WTC11 (cell line): Measurements from ENCODE around the gene JAZF1. TPM values are rescaled to one million over a fixed set of nuclear protein-coding genes. Genes with fewer than 3 reads are reported as not detected.

ENCODE experiments used
- ATAC-seq: fragments of 200-7000 bp; cut with Tn5 transposase; 2 replicates; pipeline ENCODE4 v1.10.0; 2021; ENCODE audit warnings: mild to moderate bottlenecking, moderate library complexity
- CTCF ChIA-PET: fragments of 300-600 bp; sonication (Branson Sonifier 250); formaldehyde crosslinking; loops from one replicate; lab custom pipeline; 2021; ENCODE audit warnings: antibody characterized with exemption; lab: Charles Lee
- POLR2A ChIA-PET: fragments of 350-600 bp; sonication (Branson Sonifier 250); formaldehyde crosslinking; loops from one replicate; lab custom pipeline; 2021; ENCODE audit warnings: antibody characterized with exemption; lab: Charles Lee
- DNase-seq: peaks from one replicate; pipeline ENCODE4 v3.0.0; 2021; ENCODE audit warnings: low spot score
- H3K27ac Mint-ChIP-seq: 2 replicates; pipeline ENCODE4 v1.8.0; 2021; ENCODE audit warnings: mixed read lengths
- H3K27me3 Mint-ChIP-seq: 2 replicates; pipeline ENCODE4 v1.8.0; 2021; ENCODE audit warnings: low read depth, mild to moderate bottlenecking, moderate library complexity, mixed read lengths
- H3K36me3 Mint-ChIP-seq: 2 replicates; pipeline ENCODE4 v1.8.0; 2021; ENCODE audit warnings: mixed read lengths
- H3K4me1 Mint-ChIP-seq: 2 replicates; pipeline ENCODE4 v1.8.0; 2022; ENCODE audit warnings: mixed read lengths
- H3K4me3 Mint-ChIP-seq: 2 replicates; pipeline ENCODE4 v1.8.0; 2021; ENCODE audit warnings: mild to moderate bottlenecking, moderate library complexity, mixed read lengths
- H3K9me3 Mint-ChIP-seq: 2 replicates; pipeline ENCODE4 v1.8.0; 2021; ENCODE audit warnings: mixed read lengths
- CREB1 ChIP-seq: sonication (generic); formaldehyde crosslinking; IDR thresholded peaks from 2 replicates; pipeline ENCODE4 v1.8.0; 2023; ENCODE audit warnings: mild to moderate bottlenecking, missing genetic modification reagents
- CREM ChIP-seq: sonication (generic); formaldehyde crosslinking; IDR thresholded peaks from 2 replicates; pipeline ENCODE4 v1.8.1; 2022; ENCODE audit warnings: mild to moderate bottlenecking, missing genetic modification reagents, moderate library complexity
- FOXJ3 ChIP-seq: sonication (generic); formaldehyde crosslinking; IDR thresholded peaks from 2 replicates; pipeline ENCODE4 v1.9.0; 2021; ENCODE audit warnings: missing genetic modification reagents, mild to moderate bottlenecking, borderline replicate concordance
- GABPB1 ChIP-seq: sonication (generic); formaldehyde crosslinking; IDR thresholded peaks from 2 replicates; pipeline ENCODE4 v1.8.1; 2023; ENCODE audit warnings: mild to moderate bottlenecking, missing genetic modification reagents
- NR2C2 ChIP-seq: sonication (generic); formaldehyde crosslinking; IDR thresholded peaks from 2 replicates; pipeline ENCODE4 v1.8.0; 2022; ENCODE audit warnings: mild to moderate bottlenecking, missing genetic modification reagents
- SOX15 ChIP-seq: fragments of 250-450 bp; sonication (Bioruptor Pico); IDR thresholded peaks from 2 replicates; pipeline ENCODE4 v1.9.0; 2021; ENCODE audit warnings: mild to moderate bottlenecking
- TEAD1 ChIP-seq: sonication (generic); formaldehyde crosslinking; IDR thresholded peaks from 2 replicates; pipeline ENCODE4 v1.8.0; 2022; ENCODE audit warnings: mild to moderate bottlenecking, missing genetic modification reagents
- ZNF121 ChIP-seq: sonication (generic); formaldehyde crosslinking; IDR thresholded peaks from 2 replicates; pipeline ENCODE4 v1.8.0; 2023; ENCODE audit warnings: missing genetic modification reagents
- ZNF219 ChIP-seq: sonication (generic); formaldehyde crosslinking; IDR thresholded peaks from 2 replicates; pipeline ENCODE4 v1.8.0; 2023; ENCODE audit warnings: missing genetic modification reagents, mild to moderate bottlenecking, borderline replicate concordance
- total RNA-seq: library from RNA; stranded (reverse); gene quantifications from 3 replicates; pipeline ENCODE4 v1.2.3, GENCODE V29; 2021
- TF ChIP-seq, protein P1 (sequence below): sonication (generic); formaldehyde crosslinking; conservative IDR thresholded peaks from 2 replicates; pipeline ENCODE4 v1.8.1; 2023; ENCODE audit warnings: mild to moderate bottlenecking, low read depth, missing genetic modification reagents, moderate library complexity
- TF ChIP-seq, protein P2 (sequence below): sonication (generic); formaldehyde crosslinking; IDR thresholded peaks from 2 replicates; pipeline ENCODE4 v1.8.0; 2022; ENCODE audit warnings: missing genetic modification reagents
- TF ChIP-seq, protein P3 (sequence below): sonication (generic); formaldehyde crosslinking; IDR thresholded peaks from 2 replicates; pipeline ENCODE4 v1.8.0; 2022; ENCODE audit warnings: mild to moderate bottlenecking, missing genetic modification reagents
- TF ChIP-seq, protein P4 (sequence below): fragments of 200-600 bp; IDR thresholded peaks from 2 replicates; pipeline ENCODE4 v1.8.0; 2022; ENCODE audit warnings: antibody characterized with exemption
- TF ChIP-seq, protein P5 (sequence below): sonication (generic); formaldehyde crosslinking; IDR thresholded peaks from 2 replicates; pipeline ENCODE4 v1.8.1; 2022; ENCODE audit warnings: missing genetic modification reagents, borderline replicate concordance
- TF ChIP-seq, protein P6 (sequence below): sonication (generic); formaldehyde crosslinking; IDR thresholded peaks from 2 replicates; pipeline ENCODE4 v1.8.0; 2023; ENCODE audit warnings: mild to moderate bottlenecking, missing genetic modification reagents
- TF ChIP-seq, protein P7 (sequence below): fragments of 250-450 bp; sonication (Bioruptor Pico); IDR thresholded peaks from 2 replicates; pipeline ENCODE4 v1.8.0; 2021; ENCODE audit warnings: mild to moderate bottlenecking

JAZF1 gene
- total RNA-seq, 1 experiment from 2014 or later: 19.0 TPM

DNA sequence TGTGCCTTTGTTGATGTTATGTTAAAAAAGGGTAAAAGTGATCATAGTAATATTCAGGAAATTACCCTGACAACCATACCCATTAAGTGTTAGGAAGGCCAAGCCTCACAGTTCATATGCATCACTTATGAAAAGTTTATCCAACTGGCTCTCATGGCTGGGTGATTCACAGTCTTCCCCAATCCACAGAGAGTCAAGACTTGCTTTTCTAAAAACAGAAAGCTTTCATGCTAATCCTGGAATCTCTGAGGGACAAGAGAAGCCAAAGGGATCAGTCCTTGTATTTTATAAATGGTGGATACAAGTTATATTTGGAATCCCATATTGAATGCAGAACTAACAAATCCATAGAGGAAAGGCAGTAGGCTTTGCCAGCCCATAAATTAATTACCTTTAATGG lies 218.3 kb downstream of the JAZF1 start (continued):
- TF ChIP-seq, protein P1, sequence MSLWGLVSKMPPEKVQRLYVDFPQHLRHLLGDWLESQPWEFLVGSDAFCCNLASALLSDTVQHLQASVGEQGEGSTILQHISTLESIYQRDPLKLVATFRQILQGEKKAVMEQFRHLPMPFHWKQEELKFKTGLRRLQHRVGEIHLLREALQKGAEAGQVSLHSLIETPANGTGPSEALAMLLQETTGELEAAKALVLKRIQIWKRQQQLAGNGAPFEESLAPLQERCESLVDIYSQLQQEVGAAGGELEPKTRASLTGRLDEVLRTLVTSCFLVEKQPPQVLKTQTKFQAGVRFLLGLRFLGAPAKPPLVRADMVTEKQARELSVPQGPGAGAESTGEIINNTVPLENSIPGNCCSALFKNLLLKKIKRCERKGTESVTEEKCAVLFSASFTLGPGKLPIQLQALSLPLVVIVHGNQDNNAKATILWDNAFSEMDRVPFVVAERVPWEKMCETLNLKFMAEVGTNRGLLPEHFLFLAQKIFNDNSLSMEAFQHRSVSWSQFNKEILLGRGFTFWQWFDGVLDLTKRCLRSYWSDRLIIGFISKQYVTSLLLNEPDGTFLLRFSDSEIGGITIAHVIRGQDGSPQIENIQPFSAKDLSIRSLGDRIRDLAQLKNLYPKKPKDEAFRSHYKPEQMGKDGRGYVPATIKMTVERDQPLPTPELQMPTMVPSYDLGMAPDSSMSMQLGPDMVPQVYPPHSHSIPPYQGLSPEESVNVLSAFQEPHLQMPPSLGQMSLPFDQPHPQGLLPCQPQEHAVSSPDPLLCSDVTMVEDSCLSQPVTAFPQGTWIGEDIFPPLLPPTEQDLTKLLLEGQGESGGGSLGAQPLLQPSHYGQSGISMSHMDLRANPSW (CRISPR knock-in tag): no peak
- TF ChIP-seq, protein P2, sequence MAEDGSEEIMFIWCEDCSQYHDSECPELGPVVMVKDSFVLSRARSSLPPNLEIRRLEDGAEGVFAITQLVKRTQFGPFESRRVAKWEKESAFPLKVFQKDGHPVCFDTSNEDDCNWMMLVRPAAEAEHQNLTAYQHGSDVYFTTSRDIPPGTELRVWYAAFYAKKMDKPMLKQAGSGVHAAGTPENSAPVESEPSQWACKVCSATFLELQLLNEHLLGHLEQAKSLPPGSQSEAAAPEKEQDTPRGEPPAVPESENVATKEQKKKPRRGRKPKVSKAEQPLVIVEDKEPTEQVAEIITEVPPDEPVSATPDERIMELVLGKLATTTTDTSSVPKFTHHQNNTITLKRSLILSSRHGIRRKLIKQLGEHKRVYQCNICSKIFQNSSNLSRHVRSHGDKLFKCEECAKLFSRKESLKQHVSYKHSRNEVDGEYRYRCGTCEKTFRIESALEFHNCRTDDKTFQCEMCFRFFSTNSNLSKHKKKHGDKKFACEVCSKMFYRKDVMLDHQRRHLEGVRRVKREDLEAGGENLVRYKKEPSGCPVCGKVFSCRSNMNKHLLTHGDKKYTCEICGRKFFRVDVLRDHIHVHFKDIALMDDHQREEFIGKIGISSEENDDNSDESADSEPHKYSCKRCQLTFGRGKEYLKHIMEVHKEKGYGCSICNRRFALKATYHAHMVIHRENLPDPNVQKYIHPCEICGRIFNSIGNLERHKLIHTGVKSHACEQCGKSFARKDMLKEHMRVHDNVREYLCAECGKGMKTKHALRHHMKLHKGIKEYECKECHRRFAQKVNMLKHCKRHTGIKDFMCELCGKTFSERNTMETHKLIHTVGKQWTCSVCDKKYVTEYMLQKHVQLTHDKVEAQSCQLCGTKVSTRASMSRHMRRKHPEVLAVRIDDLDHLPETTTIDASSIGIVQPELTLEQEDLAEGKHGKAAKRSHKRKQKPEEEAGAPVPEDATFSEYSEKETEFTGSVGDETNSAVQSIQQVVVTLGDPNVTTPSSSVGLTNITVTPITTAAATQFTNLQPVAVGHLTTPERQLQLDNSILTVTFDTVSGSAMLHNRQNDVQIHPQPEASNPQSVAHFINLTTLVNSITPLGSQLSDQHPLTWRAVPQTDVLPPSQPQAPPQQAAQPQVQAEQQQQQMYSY (CRISPR knock-in tag): no peak
- TF ChIP-seq, protein P3, sequence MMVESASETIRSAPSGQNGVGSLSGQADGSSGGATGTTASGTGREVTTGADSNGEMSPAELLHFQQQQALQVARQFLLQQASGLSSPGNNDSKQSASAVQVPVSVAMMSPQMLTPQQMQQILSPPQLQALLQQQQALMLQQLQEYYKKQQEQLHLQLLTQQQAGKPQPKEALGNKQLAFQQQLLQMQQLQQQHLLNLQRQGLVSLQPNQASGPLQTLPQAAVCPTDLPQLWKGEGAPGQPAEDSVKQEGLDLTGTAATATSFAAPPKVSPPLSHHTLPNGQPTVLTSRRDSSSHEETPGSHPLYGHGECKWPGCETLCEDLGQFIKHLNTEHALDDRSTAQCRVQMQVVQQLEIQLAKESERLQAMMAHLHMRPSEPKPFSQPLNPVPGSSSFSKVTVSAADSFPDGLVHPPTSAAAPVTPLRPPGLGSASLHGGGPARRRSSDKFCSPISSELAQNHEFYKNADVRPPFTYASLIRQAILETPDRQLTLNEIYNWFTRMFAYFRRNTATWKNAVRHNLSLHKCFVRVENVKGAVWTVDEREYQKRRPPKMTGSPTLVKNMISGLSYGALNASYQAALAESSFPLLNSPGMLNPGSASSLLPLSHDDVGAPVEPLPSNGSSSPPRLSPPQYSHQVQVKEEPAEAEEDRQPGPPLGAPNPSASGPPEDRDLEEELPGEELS: no peak
- TF ChIP-seq, protein P4, sequence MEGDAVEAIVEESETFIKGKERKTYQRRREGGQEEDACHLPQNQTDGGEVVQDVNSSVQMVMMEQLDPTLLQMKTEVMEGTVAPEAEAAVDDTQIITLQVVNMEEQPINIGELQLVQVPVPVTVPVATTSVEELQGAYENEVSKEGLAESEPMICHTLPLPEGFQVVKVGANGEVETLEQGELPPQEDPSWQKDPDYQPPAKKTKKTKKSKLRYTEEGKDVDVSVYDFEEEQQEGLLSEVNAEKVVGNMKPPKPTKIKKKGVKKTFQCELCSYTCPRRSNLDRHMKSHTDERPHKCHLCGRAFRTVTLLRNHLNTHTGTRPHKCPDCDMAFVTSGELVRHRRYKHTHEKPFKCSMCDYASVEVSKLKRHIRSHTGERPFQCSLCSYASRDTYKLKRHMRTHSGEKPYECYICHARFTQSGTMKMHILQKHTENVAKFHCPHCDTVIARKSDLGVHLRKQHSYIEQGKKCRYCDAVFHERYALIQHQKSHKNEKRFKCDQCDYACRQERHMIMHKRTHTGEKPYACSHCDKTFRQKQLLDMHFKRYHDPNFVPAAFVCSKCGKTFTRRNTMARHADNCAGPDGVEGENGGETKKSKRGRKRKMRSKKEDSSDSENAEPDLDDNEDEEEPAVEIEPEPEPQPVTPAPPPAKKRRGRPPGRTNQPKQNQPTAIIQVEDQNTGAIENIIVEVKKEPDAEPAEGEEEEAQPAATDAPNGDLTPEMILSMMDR: no peak
- TF ChIP-seq GABPB1 (no peak), ZNF219 (no peak), ZNF121 (CRISPR knock-in tag) (no peak), FOXJ3 (CRISPR knock-in tag) (no peak)
- TF ChIP-seq, protein P5, sequence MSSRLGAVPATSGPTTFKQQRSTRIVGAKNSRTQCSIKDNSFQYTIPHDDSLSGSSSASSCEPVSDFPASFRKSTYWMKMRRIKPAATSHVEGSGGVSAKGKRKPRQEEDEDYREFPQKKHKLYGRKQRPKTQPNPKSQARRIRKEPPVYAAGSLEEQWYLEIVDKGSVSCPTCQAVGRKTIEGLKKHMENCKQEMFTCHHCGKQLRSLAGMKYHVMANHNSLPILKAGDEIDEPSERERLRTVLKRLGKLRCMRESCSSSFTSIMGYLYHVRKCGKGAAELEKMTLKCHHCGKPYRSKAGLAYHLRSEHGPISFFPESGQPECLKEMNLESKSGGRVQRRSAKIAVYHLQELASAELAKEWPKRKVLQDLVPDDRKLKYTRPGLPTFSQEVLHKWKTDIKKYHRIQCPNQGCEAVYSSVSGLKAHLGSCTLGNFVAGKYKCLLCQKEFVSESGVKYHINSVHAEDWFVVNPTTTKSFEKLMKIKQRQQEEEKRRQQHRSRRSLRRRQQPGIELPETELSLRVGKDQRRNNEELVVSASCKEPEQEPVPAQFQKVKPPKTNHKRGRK (CRISPR knock-in tag): no peak
- TF ChIP-seq, protein P6, sequence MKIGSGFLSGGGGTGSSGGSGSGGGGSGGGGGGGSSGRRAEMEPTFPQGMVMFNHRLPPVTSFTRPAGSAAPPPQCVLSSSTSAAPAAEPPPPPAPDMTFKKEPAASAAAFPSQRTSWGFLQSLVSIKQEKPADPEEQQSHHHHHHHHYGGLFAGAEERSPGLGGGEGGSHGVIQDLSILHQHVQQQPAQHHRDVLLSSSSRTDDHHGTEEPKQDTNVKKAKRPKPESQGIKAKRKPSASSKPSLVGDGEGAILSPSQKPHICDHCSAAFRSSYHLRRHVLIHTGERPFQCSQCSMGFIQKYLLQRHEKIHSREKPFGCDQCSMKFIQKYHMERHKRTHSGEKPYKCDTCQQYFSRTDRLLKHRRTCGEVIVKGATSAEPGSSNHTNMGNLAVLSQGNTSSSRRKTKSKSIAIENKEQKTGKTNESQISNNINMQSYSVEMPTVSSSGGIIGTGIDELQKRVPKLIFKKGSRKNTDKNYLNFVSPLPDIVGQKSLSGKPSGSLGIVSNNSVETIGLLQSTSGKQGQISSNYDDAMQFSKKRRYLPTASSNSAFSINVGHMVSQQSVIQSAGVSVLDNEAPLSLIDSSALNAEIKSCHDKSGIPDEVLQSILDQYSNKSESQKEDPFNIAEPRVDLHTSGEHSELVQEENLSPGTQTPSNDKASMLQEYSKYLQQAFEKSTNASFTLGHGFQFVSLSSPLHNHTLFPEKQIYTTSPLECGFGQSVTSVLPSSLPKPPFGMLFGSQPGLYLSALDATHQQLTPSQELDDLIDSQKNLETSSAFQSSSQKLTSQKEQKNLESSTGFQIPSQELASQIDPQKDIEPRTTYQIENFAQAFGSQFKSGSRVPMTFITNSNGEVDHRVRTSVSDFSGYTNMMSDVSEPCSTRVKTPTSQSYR (CRISPR knock-in tag): no peak

DNA sequence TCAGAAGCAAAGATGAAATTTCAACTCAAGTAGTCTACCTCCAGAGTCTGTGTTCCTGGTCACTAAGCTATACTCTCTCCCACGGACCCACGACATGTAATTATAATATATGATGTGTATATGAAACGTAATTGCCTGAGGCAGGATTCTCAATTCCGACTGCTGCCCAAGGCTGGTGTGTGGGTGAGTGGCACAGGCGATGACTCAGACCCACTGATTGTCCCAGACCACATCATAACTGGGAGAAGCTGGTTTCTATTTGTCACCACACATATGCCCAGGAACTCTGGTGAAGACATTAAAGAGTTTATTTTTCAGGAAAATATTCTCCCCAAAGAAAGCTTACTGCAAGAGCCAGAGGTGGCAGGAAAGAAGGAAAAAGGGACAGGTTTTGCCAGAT lies 219.3 kb downstream of the JAZF1 start:
- Mint-ChIP-seq H3K9me3 (no peaks in the 10 kb centered on the region), H3K27ac (no peak overlapping the region), H3K27me3 (no peaks in the 10 kb centered on the region), H3K4me3 (no peak overlapping the region), H3K36me3 (no peaks in the 10 kb centered on the region), H3K4me1 (no peaks in the 10 kb centered on the region; the same call in 1 of the 2 replicates)
- ATAC-seq (no peak), DNase-seq (no peak)
- ChIA-PET CTCF (interaction anchor here (0.7 kb wide), 1 partner anchor 59 kb away, joined by 3 read pairs; no protein-coding TSS in a partner anchor), POLR2A (no interaction called here)
- TF ChIP-seq CREM (CRISPR knock-in tag) (no peak), NR2C2 (CRISPR knock-in tag) (no peak), TEAD1 (CRISPR knock-in tag) (no peak), CREB1 (CRISPR knock-in tag) (no peak), ZNF121 (CRISPR knock-in tag) (no peak), SOX15 (CRISPR knock-in tag) (no peak)
- TF ChIP-seq, protein P3: no peak
- TF ChIP-seq, protein P7, sequence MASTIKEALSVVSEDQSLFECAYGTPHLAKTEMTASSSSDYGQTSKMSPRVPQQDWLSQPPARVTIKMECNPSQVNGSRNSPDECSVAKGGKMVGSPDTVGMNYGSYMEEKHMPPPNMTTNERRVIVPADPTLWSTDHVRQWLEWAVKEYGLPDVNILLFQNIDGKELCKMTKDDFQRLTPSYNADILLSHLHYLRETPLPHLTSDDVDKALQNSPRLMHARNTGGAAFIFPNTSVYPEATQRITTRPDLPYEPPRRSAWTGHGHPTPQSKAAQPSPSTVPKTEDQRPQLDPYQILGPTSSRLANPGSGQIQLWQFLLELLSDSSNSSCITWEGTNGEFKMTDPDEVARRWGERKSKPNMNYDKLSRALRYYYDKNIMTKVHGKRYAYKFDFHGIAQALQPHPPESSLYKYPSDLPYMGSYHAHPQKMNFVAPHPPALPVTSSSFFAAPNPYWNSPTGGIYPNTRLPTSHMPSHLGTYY: no peak
